DND-41 (cell line): Measurements from ENCODE around the gene PHC2.
A peak's percentile ranks its signal among the peaks of the same experiment; 100 is the strongest.

Experiments
- ATAC-seq: fragments of 200-7000 bp; cut with Tn5 transposase; 3 replicates; pipeline ENCODE4 v1.9.1; 2021; ENCODE audit warnings: low read depth; ENCODE audit not compliant: insufficient read depth
- DNase-seq: peaks from one replicate; pipeline ENCODE4 v3.0.0-alpha.2; 2020
- H2AFZ ChIP-seq: 2 replicates; pipeline ENCODE4 v1.6.0; 2012; ENCODE audit warnings: low read depth, low read length
- H3K27ac ChIP-seq: 2 replicates; pipeline ENCODE4 v1.5.1; 2012; ENCODE audit warnings: low read length, inconsistent platforms
- H3K27me3 ChIP-seq: fragments of 200-600 bp; sonication (generic); 2 replicates; pipeline ENCODE4 v1.6.0; 2012; ENCODE audit warnings: low read length, mild to moderate bottlenecking, inconsistent platforms; ENCODE audit not compliant: insufficient read depth, poor library complexity
- H3K36me3 ChIP-seq: 2 replicates; pipeline ENCODE4 v1.5.1; 2012; ENCODE audit warnings: low read length, inconsistent platforms; ENCODE audit not compliant: insufficient read depth
- H3K4me1 ChIP-seq: 2 replicates; pipeline ENCODE4 v1.5.1; 2012; ENCODE audit warnings: mild to moderate bottlenecking, low read length; ENCODE audit not compliant: insufficient read depth
- H3K4me2 ChIP-seq: 2 replicates; pipeline ENCODE4 v1.6.0; 2012; ENCODE audit warnings: mild to moderate bottlenecking, moderate library complexity, low read length, inconsistent platforms; ENCODE audit not compliant: insufficient read depth
- H3K4me3 ChIP-seq, 2 experiments: fragments of 200-600 bp in 1 of 2; shearing (Covaris generic) in 1 of 2; 2 replicates each; pipeline ENCODE4 v1.5.1; 2012 to 2016; ENCODE audit warnings: inconsistent platforms in 2 of 2, low read length in 2 of 2, mild to moderate bottlenecking in 2 of 2, low read depth in 1 of 2, moderate library complexity in 1 of 2
- H3K79me2 ChIP-seq: 2 replicates; pipeline ENCODE4 v1.6.0; 2012; ENCODE audit warnings: low read length, inconsistent platforms; ENCODE audit not compliant: insufficient read depth
- H3K9ac ChIP-seq: 2 replicates; pipeline ENCODE4 v1.6.0; 2012; ENCODE audit warnings: low read depth, mild to moderate bottlenecking, inconsistent platforms, low read length, moderate library complexity
- H3K9me3 ChIP-seq: 2 replicates; pipeline ENCODE4 v1.5.1; 2012; ENCODE audit warnings: low read length, moderate library complexity, mild to moderate bottlenecking, inconsistent platforms; ENCODE audit not compliant: insufficient read depth, severe bottlenecking
- H4K20me1 ChIP-seq: 2 replicates; pipeline ENCODE4 v1.6.0; 2012; ENCODE audit warnings: low read length; ENCODE audit not compliant: insufficient read depth
- EZH2 ChIP-seq: IDR thresholded peaks from 3 replicates; pipeline ENCODE4 v1.6.1; 2012; ENCODE audit warnings: borderline replicate concordance, low read depth, mild to moderate bottlenecking, moderate library complexity, low read length, inconsistent platforms; ENCODE audit not compliant: severe bottlenecking
- TF ChIP-seq, protein P1 (sequence below): IDR thresholded peaks from 2 replicates; pipeline ENCODE4 v1.5.1; 2012; ENCODE audit warnings: borderline replicate concordance, low read length, moderate library complexity, mild to moderate bottlenecking; ENCODE audit not compliant: poor library complexity, severe bottlenecking; ENCODE audit errors: extremely low read depth

Gene PHC2

GRCh38 chr1:33335020-33335419 is 95.9 kb downstream of the PHC2 start:
- no peak overlapping the region for H3K27ac ChIP-seq
- H3K79me2 ChIP-seq: peaks cover 72% of the 10 kb centered on the region
- no peaks in the 10 kb centered on the region for H3K9me3 ChIP-seq
- H3K4me2 ChIP-seq: no peak overlapping the region
- TF ChIP-seq, protein P1, sequence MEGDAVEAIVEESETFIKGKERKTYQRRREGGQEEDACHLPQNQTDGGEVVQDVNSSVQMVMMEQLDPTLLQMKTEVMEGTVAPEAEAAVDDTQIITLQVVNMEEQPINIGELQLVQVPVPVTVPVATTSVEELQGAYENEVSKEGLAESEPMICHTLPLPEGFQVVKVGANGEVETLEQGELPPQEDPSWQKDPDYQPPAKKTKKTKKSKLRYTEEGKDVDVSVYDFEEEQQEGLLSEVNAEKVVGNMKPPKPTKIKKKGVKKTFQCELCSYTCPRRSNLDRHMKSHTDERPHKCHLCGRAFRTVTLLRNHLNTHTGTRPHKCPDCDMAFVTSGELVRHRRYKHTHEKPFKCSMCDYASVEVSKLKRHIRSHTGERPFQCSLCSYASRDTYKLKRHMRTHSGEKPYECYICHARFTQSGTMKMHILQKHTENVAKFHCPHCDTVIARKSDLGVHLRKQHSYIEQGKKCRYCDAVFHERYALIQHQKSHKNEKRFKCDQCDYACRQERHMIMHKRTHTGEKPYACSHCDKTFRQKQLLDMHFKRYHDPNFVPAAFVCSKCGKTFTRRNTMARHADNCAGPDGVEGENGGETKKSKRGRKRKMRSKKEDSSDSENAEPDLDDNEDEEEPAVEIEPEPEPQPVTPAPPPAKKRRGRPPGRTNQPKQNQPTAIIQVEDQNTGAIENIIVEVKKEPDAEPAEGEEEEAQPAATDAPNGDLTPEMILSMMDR: no peak
- no peak for TF ChIP-seq EZH2
- no peaks in the 10 kb centered on the region for H3K4me1 ChIP-seq
- no peak overlapping the region for H2AFZ ChIP-seq
- no peak overlapping the region for H3K4me3 ChIP-seq
- no peaks in the 10 kb centered on the region for H3K27me3 ChIP-seq
- H4K20me1 ChIP-seq: peaks cover 86% of the 10 kb centered on the region
- no peak overlapping the region for H3K9ac ChIP-seq
- peaks cover 63% of the 10 kb centered on the region for H3K36me3 ChIP-seq
- ATAC-seq (peak; percentile 31; the same call in 1 of the 3 replicates), DNase-seq (no peak)

DNA sequence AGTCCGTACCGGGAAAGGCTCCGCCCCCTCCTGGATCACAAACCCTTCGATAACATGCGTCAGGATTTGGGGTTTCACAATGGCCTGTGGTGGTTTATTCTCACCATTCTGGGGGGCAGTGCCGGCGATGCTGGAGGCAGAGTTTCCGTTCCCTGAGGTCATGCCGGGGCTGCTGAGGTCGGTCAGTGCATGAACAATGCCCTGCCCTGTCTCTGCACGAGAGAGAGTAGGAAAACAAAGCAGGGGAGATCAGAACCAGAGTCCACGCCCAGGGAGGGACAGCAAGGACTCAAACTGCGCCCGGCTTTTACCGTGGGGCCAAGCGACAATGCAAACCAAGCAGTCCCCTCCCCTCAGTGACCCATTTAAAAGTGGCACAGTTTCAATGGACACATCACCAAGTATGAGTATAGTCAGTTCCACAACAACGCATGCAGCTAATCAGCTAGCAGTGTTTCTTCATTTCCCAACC is 96.8 kb downstream of the PHC2 start:
- H3K4me2 ChIP-seq: no peak overlapping the region

GRCh38 chr1:33332881-33333280 is 98.0 kb downstream of the PHC2 start:
- peaks cover 78% of the 10 kb centered on the region for H3K36me3 ChIP-seq
- TF ChIP-seq EZH2: no peak
- TF ChIP-seq, protein P1: no peak
- DNase-seq: no peak
- H3K79me2 ChIP-seq: peaks cover 50% of the 10 kb centered on the region
- no peaks in the 10 kb centered on the region for H3K4me1 ChIP-seq
- H3K4me2 ChIP-seq: no peak overlapping the region
- H3K4me3 ChIP-seq: no peak overlapping the region
- H4K20me1 ChIP-seq: peaks cover 73% of the 10 kb centered on the region
- H3K9ac ChIP-seq: no peak overlapping the region
- no peak overlapping the region for H2AFZ ChIP-seq
- no peak overlapping the region for H3K27ac ChIP-seq
- H3K27me3 ChIP-seq: no peaks in the 10 kb centered on the region
- no peak for ATAC-seq
- H3K9me3 ChIP-seq: no peaks in the 10 kb centered on the region

More for the DNA sequence above, 96.8 kb downstream of the PHC2 start:
- no peak overlapping the region for H3K27ac ChIP-seq
- H3K9ac ChIP-seq: no peak overlapping the region
- H4K20me1 ChIP-seq: peaks cover 84% of the 10 kb centered on the region
- no peak for ATAC-seq
- H3K27me3 ChIP-seq: no peaks in the 10 kb centered on the region
- peaks cover 63% of the 10 kb centered on the region for H3K79me2 ChIP-seq
- H3K9me3 ChIP-seq: no peaks in the 10 kb centered on the region
- H3K4me1 ChIP-seq: no peaks in the 10 kb centered on the region
- no peak for DNase-seq
- TF ChIP-seq EZH2: no peak
- TF ChIP-seq, protein P1: no peak
- no peak overlapping the region for H3K4me3 ChIP-seq
- H3K36me3 ChIP-seq: peaks cover 68% of the 10 kb centered on the region
- no peak overlapping the region for H2AFZ ChIP-seq
